KMS-11 (cell line): ENCODE results near the gene PDE4D.
A peak's percentile ranks its signal among the peaks of the same experiment; 100 is the strongest.

ENCODE experiments used
- H2AFZ ChIP-seq: fragments of 200-600 bp; sonication (generic); 2 replicates; pipeline ENCODE4 v1.6.1; 2016; ENCODE audit warnings: antibody characterized with exemption, mixed run types, low read depth
- H3K27ac ChIP-seq: fragments of 200-600 bp; sonication (generic); 2 replicates; pipeline ENCODE4 v1.6.1; 2016; ENCODE audit warnings: mild to moderate bottlenecking, mixed run types
- H3K27me3 ChIP-seq: fragments of 200-600 bp; sonication (generic); 2 replicates; pipeline ENCODE4 v1.6.1; 2017; ENCODE audit warnings: mild to moderate bottlenecking, low read depth, mixed run types, moderate library complexity; ENCODE audit not compliant: insufficient read depth
- H3K36me3 ChIP-seq: fragments of 200-600 bp; sonication (generic); 2 replicates; pipeline ENCODE4 v1.6.1; 2017; ENCODE audit warnings: mild to moderate bottlenecking, mixed run types; ENCODE audit not compliant: insufficient read depth
- H3K4me1 ChIP-seq: fragments of 200-600 bp; sonication (generic); 2 replicates; pipeline ENCODE4 v1.6.1; 2016; ENCODE audit warnings: mild to moderate bottlenecking, low read depth, mixed run types; ENCODE audit not compliant: poor library complexity, severe bottlenecking
- H3K4me2 ChIP-seq: fragments of 200-600 bp; sonication (generic); 2 replicates; pipeline ENCODE4 v1.7.0; 2016; ENCODE audit warnings: mild to moderate bottlenecking, mixed run types
- H3K4me3 ChIP-seq: fragments of 200-600 bp; sonication (generic); IDR thresholded peaks from 2 replicates; pipeline ENCODE4 v1.6.1; 2017; ENCODE audit warnings: low read depth, low read length, mixed read lengths; ENCODE audit not compliant: insufficient read depth
- H3K79me2 ChIP-seq: fragments of 200-600 bp; sonication (generic); 2 replicates; pipeline ENCODE4 v1.6.1; 2016; ENCODE audit warnings: low read depth, mixed run types; ENCODE audit not compliant: insufficient read depth
- H3K9ac ChIP-seq: fragments of 200-600 bp; sonication (generic); 2 replicates; pipeline ENCODE4 v1.6.1; 2016; ENCODE audit warnings: mild to moderate bottlenecking, mixed run types
- H4K20me1 ChIP-seq: fragments of 200-600 bp; sonication (generic); 2 replicates; pipeline ENCODE4 v1.6.1; 2016; ENCODE audit warnings: mild to moderate bottlenecking, mixed run types; ENCODE audit not compliant: insufficient read depth
- TF ChIP-seq, protein P1 (sequence below): fragments of 200-600 bp; sonication (generic); conservative IDR thresholded peaks from 2 replicates; pipeline ENCODE4 v1.6.1; 2017; ENCODE audit warnings: low read depth, mild to moderate bottlenecking, antibody characterized with exemption, low read length, moderate library complexity, mixed read lengths

Gene PDE4D

DNA sequence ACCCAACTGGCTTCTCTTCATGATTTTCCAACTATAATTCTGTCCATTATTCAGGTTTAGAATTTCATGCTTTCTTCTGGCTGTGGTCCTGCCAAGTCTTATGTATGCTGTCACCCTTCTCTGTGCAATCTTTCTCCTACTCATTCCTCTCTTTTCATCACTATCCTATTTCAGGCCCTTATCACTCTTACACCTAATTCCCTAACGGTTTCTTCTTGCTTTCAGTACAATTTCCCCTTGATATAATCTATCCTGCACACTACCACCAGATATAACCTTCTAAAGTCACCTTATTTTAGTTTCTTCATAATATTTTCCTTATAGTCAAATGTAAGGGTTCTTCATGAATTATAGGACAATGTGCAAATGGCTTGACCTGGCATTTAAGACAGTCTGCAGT is 874.4 kb downstream of the PDE4D start:
- H4K20me1 ChIP-seq = 0 out of 2 replicates have a peak, but pooled peaks cover 6% of the 10 kb centered on the region
- peaks cover 97% of the 10 kb centered on the region for H3K79me2 ChIP-seq
- no peak overlapping the region for H2AFZ ChIP-seq
- no peaks in the 10 kb centered on the region for H3K27me3 ChIP-seq
- H3K9ac ChIP-seq = no peak overlapping the region
- no peak overlapping the region for H3K27ac ChIP-seq
- no peak overlapping the region for H3K4me2 ChIP-seq
- H3K36me3 ChIP-seq = peaks cover 8% of the 10 kb centered on the region; the same call in 1 of the 2 replicates
- H3K4me1 ChIP-seq = peaks cover 49% of the 10 kb centered on the region
- H3K4me3 ChIP-seq = no peak overlapping the region
- TF ChIP-seq, protein P1, sequence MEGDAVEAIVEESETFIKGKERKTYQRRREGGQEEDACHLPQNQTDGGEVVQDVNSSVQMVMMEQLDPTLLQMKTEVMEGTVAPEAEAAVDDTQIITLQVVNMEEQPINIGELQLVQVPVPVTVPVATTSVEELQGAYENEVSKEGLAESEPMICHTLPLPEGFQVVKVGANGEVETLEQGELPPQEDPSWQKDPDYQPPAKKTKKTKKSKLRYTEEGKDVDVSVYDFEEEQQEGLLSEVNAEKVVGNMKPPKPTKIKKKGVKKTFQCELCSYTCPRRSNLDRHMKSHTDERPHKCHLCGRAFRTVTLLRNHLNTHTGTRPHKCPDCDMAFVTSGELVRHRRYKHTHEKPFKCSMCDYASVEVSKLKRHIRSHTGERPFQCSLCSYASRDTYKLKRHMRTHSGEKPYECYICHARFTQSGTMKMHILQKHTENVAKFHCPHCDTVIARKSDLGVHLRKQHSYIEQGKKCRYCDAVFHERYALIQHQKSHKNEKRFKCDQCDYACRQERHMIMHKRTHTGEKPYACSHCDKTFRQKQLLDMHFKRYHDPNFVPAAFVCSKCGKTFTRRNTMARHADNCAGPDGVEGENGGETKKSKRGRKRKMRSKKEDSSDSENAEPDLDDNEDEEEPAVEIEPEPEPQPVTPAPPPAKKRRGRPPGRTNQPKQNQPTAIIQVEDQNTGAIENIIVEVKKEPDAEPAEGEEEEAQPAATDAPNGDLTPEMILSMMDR = no peak

DNA sequence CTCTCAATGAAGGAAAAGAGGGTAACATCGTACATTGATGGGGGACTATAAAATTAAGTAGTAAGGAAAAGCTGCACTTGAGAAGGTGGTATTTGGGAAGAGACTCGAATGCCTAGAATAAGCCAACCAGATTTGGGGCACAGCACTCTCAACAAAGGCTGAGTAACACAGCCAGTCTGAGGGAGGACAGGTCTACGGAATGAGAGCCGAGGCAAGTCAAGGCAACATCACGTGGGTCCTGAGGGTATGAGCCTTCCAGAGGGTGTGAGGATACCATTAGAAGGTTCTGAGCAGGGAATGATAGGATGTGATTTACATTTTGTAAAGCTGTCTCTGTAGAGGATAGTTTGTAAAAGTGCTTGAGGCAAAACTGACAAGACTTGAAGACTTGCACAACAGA is 876.6 kb downstream of the PDE4D start:
- Histone ChIP-seq H3K27me3 (no peaks in the 10 kb centered on the region), H3K4me1 (peaks cover 29% of the 10 kb centered on the region), H4K20me1 (0 out of 2 replicates have a peak, but pooled peaks cover 6% of the 10 kb centered on the region), H2AFZ (no peak overlapping the region), H3K79me2 (peaks cover 97% of the 10 kb centered on the region), H3K27ac (no peak overlapping the region), H3K4me2 (no peak overlapping the region), H3K4me3 (no peak overlapping the region), H3K9ac (no peak overlapping the region), H3K36me3 (peaks cover 8% of the 10 kb centered on the region; the same call in 1 of the 2 replicates)
- TF ChIP-seq, protein P1 = no peak

DNA sequence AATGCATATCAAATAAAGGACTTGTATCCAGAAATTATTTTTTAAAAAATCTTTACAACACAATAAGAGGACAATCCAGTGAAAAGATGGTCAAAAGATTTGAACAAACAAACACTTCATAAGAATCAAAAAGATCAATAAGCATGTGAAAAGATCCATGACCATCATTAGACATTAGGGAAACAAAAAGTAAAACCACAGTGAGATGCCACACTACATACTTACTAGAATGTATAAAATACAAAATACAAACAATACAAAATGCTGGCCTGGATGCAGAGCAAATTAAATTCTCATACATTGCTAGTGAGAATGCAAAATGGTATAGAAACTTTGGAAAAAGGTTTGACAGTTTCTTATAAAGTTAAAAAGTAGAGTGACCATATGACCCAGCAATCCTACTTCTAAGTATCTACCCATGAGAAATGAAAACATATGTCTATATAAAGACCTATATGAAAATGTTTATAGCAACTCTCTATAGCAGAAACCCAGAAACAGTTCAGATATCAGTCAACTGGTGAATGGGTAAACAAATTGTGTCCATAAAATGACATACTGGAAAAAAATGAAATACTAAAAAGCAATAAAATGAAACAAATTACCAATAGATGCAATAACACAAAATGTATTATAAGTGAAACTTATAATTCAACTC is 884.6 kb downstream of the PDE4D start:
- Histone ChIP-seq H3K4me1 (peaks cover 63% of the 10 kb centered on the region), H3K36me3 (no peaks in the 10 kb centered on the region; the same call in 1 of the 2 replicates), H3K4me3 (no peak overlapping the region), H2AFZ (no peak overlapping the region), H3K4me2 (peak overlapping the region; percentile 1; the same call in 1 of the 2 replicates), H3K27ac (no peak overlapping the region), H3K27me3 (no peaks in the 10 kb centered on the region), H3K9ac (no peak overlapping the region), H4K20me1 (peaks cover 44% of the 10 kb centered on the region), H3K79me2 (peaks cover 100% of the 10 kb centered on the region)
- TF ChIP-seq, protein P1 = no peak

DNA sequence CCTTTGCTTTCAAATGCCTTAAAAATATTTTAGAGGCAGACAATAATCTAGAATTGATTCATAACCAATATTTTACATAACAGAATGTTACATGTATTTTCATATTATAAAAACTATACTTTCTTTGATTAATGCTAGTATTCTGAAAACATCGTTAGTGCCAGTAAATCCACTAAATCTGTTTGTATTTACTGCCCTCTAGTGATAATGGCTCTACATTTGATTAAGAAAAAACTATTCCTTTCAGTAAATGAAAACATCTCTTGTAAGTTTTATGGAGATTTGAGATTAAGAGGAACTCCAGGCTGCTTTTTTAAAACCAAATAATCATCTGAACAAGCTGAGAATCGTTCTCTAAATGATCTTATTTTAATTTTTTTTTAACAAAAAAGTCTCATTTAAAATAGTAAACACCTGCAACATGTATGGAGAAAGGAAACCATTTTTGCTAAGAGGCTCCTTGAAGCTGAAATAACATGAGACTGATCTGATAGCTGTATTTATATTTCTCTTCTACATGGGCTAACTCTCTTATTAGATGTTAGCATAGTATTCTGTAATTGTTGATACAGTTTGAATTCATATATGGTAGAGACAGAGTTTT is 886.0 kb downstream of the PDE4D start:
- H3K4me1 ChIP-seq = peaks cover 73% of the 10 kb centered on the region
- peaks cover 100% of the 10 kb centered on the region for H3K79me2 ChIP-seq
- H3K27ac ChIP-seq = no peak overlapping the region
- H3K27me3 ChIP-seq = no peaks in the 10 kb centered on the region
- no peak overlapping the region for H3K4me3 ChIP-seq
- H4K20me1 ChIP-seq = peaks cover 53% of the 10 kb centered on the region
- no peak overlapping the region for H3K9ac ChIP-seq
- TF ChIP-seq, protein P1 = peak; percentile 55; the same call in 1 of the 2 replicates
- H2AFZ ChIP-seq = no peak overlapping the region
- no peaks in the 10 kb centered on the region; the same call in 1 of the 2 replicates for H3K36me3 ChIP-seq
- peak overlapping the region; percentile 5; the same call in 1 of the 2 replicates for H3K4me2 ChIP-seq
